Measurements from ENCODE around the gene SPDYE4. TPM values are rescaled to one million over a fixed set of nuclear protein-coding genes. Genes with fewer than 3 reads are reported as not detected.

SPDYE4 gene
- total RNA-seq, 1 experiment from 2014 or later, result not detected

DNA sequence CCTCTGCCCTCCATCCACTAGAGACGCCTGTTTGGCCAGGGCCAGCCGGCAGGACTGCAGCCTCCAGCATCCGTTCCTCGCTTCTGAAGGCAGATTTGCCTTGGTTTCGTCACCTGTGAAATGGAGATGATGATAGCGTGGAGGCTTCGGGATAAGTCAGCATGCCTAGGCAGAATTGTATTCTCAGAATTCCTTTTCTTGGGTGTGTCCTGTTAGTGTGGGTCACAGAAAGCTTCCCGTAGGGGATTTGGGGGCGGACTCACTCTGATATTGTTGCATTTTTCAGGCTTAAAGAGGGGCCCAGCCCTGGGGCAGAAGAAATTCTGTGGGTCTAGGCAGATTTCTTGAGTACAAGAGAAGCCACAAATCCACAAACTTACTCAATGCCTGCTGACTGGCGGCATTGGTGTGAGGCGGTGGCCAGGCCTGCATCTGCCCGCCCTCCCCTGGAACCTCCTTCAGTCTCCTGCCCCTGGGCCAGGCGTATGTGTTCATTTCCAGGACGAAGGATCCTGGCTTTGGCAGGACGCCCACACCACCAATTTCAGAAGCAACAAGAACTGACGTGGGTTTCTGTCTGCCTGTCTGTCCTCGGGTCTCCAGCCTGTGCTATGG, 31.3 kb downstream of the SPDYE4 start:
- no peak for ATAC-seq
- Mint-ChIP-seq H3K4me1 (peaks cover 2% of the 10 kb centered on the region; the same call in 1 of the 2 replicates), H3K27me3 (ENCODE audit: low read depth) (no peaks in the 10 kb centered on the region; the same call in 1 of the 2 replicates), H3K27ac (no peak overlapping the region), H3K9me3 (peaks cover 4% of the 10 kb centered on the region; the same call in 1 of the 2 replicates), H3K36me3 (no peaks in the 10 kb centered on the region), H3K4me3 (no peak overlapping the region)
- CTCF ChIA-PET, result no interaction called here
- POLR2A ChIA-PET, result no interaction called here
- no peak for DNase-seq (ENCODE audit: low spot score)
- TF ChIP-seq, protein P1, sequence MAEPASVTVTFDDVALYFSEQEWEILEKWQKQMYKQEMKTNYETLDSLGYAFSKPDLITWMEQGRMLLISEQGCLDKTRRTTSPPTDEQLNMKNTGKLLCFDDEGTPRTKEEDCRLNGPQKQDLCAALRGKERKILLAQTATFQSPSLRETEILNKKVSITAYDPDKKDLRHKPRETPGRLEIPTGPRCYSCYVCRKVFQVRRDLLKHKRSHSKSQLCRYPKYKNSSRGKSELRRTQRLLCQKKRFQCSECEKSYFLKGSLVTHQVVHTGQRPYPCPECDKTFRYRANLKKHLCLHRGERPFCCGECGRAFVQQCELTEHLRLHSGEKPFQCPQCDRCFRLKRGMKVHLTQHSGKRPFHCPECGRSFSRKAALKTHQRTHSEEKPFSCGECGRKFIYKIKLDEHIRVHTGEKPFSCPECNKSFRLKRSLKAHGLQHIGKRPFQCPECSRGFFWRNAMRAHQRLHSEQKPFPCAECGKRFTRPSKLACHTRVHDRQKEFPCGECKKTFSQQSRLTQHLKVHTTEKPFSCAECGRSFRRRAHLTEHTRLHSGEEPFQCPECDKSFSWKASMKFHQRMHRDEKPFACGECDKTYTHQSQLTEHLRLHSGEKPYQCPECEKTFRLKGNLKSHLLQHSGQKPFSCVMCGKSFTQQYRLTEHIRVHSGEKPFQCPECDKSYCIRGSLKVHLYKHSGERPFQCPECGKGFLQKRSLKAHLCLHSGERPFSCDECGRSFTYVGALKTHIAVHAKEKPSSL (CRISPR knock-in tag; conservative IDR thresholded peaks at IDR 0.05), result no peak
- TF ChIP-seq FOXP1 (CRISPR knock-in tag; IDR thresholded peaks at IDR 0.05; ENCODE audit: borderline replicate concordance), result no peak
- TF ChIP-seq, protein P2, sequence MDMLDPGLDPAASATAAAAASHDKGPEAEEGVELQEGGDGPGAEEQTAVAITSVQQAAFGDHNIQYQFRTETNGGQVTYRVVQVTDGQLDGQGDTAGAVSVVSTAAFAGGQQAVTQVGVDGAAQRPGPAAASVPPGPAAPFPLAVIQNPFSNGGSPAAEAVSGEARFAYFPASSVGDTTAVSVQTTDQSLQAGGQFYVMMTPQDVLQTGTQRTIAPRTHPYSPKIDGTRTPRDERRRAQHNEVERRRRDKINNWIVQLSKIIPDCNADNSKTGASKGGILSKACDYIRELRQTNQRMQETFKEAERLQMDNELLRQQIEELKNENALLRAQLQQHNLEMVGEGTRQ (CRISPR knock-in tag; IDR thresholded peaks at IDR 0.05), result no peak
- no peak for TF ChIP-seq E2F5 (CRISPR knock-in tag; IDR thresholded peaks at IDR 0.05)
- no peak for TF ChIP-seq EMX1 (CRISPR knock-in tag; IDR thresholded peaks at IDR 0.05)
- TF ChIP-seq FOXP4 (CRISPR knock-in tag; IDR thresholded peaks at IDR 0.05), result no peak
- TF ChIP-seq RORB (CRISPR knock-in tag; IDR thresholded peaks at IDR 0.05), result no peak
- no peak for TF ChIP-seq JAZF1 (CRISPR knock-in tag; IDR thresholded peaks at IDR 0.05)
- no peak for TF ChIP-seq PRRX2 (CRISPR knock-in tag; IDR thresholded peaks at IDR 0.05)
- no peak for TF ChIP-seq TCF7 (CRISPR knock-in tag; IDR thresholded peaks at IDR 0.05; ENCODE audit: low read depth)
- TF ChIP-seq GTF2I (CRISPR knock-in tag; conservative IDR thresholded peaks at IDR 0.05), result no peak
- TF ChIP-seq NFYB (CRISPR knock-in tag; conservative IDR thresholded peaks at IDR 0.05; ENCODE audit: low read depth), result no peak
- TF ChIP-seq, protein P3, sequence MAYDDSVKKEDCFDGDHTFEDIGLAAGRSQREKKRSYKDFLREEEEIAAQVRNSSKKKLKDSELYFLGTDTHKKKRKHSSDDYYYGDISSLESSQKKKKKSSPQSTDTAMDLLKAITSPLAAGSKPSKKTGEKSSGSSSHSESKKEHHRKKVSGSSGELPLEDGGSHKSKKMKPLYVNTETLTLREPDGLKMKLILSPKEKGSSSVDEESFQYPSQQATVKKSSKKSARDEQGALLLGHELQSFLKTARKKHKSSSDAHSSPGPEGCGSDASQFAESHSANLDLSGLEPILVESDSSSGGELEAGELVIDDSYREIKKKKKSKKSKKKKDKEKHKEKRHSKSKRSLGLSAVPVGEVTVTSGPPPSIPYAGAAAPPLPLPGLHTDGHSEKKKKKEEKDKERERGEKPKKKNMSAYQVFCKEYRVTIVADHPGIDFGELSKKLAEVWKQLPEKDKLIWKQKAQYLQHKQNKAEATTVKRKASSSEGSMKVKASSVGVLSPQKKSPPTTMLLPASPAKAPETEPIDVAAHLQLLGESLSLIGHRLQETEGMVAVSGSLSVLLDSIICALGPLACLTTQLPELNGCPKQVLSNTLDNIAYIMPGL (CRISPR knock-in tag; IDR thresholded peaks at IDR 0.05), result no peak
- TF ChIP-seq, protein P4, sequence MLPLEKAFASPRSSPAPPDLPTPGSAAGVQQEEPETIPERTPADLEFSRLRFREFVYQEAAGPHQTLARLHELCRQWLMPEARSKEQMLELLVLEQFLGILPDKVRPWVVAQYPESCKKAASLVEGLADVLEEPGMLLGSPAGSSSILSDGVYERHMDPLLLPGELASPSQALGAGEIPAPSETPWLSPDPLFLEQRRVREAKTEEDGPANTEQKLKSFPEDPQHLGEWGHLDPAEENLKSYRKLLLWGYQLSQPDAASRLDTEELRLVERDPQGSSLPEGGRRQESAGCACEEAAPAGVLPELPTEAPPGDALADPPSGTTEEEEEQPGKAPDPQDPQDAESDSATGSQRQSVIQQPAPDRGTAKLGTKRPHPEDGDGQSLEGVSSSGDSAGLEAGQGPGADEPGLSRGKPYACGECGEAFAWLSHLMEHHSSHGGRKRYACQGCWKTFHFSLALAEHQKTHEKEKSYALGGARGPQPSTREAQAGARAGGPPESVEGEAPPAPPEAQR (CRISPR knock-in tag; IDR thresholded peaks at IDR 0.05), result no peak

Data from WTC11 (cell line).